ENCODE measurements around the gene DLG2.

Gene DLG2

GRCh38 chr11:84722583-84723108 is 904.5 kb downstream of the DLG2 start:
- TF ChIP-seq CTCF (IDR thresholded peaks at IDR 0.05): peak; percentile 13
- Mint-ChIP-seq H3K36me3 (ENCODE audit: low read depth) (no peaks in the 10 kb centered on the region), H3K4me1 (peaks cover 7% of the 10 kb centered on the region), H3K27ac (no peak overlapping the region), H3K27me3 (ENCODE audit: low read depth, poor library complexity) (peaks cover 37% of the 10 kb centered on the region), H3K9me3 (no peaks in the 10 kb centered on the region), H3K4me3 (peak overlapping the region; percentile 9)
- DNase-seq: peak; percentile 10

DNA sequence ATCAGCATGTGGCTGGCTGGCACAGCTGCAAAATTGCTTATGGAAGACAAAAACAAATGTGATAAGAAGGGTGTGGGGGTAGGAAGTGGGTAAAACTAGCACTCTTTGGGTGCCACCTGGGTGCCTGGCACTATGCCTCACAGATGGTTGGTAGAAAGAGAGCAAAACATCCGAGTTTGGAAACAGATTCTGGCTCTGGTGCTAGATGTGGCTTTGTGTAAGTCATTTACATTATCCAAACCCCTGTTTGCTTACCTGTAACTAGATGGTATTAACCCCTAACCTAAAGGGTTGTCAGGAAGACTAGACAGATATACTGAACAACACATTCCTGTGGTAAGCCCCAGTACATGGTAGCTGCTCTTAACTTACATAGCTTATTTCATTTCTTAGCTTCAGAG is 905.6 kb downstream of the DLG2 start:
- no peak for TF ChIP-seq CTCF (IDR thresholded peaks at IDR 0.05)
- H3K36me3 Mint-ChIP-seq (ENCODE audit: low read depth): no peaks in the 10 kb centered on the region
- H3K27ac Mint-ChIP-seq: no peak overlapping the region
- peaks cover 39% of the 10 kb centered on the region for H3K27me3 Mint-ChIP-seq (ENCODE audit: low read depth, poor library complexity)
- peak overlapping the region; percentile 81 for H3K4me3 Mint-ChIP-seq
- peaks cover 7% of the 10 kb centered on the region for H3K4me1 Mint-ChIP-seq
- no peaks in the 10 kb centered on the region for H3K9me3 Mint-ChIP-seq
- no peak for DNase-seq

GRCh38 chr11:84720706-84721402 is 906.3 kb downstream of the DLG2 start:
- no peak for TF ChIP-seq CTCF (IDR thresholded peaks at IDR 0.05)
- no peaks in the 10 kb centered on the region for H3K9me3 Mint-ChIP-seq

GRCh38 chr11:84719935-84720577 is 907.1 kb downstream of the DLG2 start:
- no peaks in the 10 kb centered on the region for H3K9me3 Mint-ChIP-seq
- H3K36me3 Mint-ChIP-seq (ENCODE audit: low read depth): no peaks in the 10 kb centered on the region
- peaks cover 7% of the 10 kb centered on the region for H3K4me1 Mint-ChIP-seq
- peaks cover 39% of the 10 kb centered on the region for H3K27me3 Mint-ChIP-seq (ENCODE audit: low read depth, poor library complexity)
- H3K27ac Mint-ChIP-seq: no peak overlapping the region
- peak; percentile 59 for DNase-seq
- no peak for TF ChIP-seq CTCF (IDR thresholded peaks at IDR 0.05)
- peak overlapping the region; percentile 81 for H3K4me3 Mint-ChIP-seq

More at GRCh38 chr11:84720706-84721402, 906.3 kb downstream of the DLG2 start:
- peak; percentile 47 for DNase-seq
- H3K27me3 Mint-ChIP-seq (ENCODE audit: low read depth, poor library complexity): peaks cover 39% of the 10 kb centered on the region
- H3K4me3 Mint-ChIP-seq: peak overlapping the region; percentile 81
- H3K27ac Mint-ChIP-seq: no peak overlapping the region
- H3K4me1 Mint-ChIP-seq: peaks cover 7% of the 10 kb centered on the region
- no peaks in the 10 kb centered on the region for H3K36me3 Mint-ChIP-seq (ENCODE audit: low read depth)

- peak; percentile 51 for TF ChIP-seq CTCF (IDR thresholded peaks at IDR 0.05)
- Mint-ChIP-seq H3K4me1 (no peaks in the 10 kb centered on the region), H3K4me3 (no peak overlapping the region), H3K36me3 (ENCODE audit: low read depth) (no peaks in the 10 kb centered on the region), H3K27ac (no peak overlapping the region), H3K27me3 (ENCODE audit: low read depth, poor library complexity) (peaks cover 17% of the 10 kb centered on the region), H3K9me3 (no peaks in the 10 kb centered on the region)
- DNase-seq: peak; percentile 83
These were observed 912.8 kb downstream of the DLG2 start for GRCh38 chr11:84714316-84714780.

Data from nephron progenitor cell (in vitro differentiated cells).